Right lobe of liver (tissue), 4 donors: ENCODE results near the gene ME1.

Source experiments
- CTCF ChIP-seq, 4 donors: fragments of 200-600 bp in 3 of 4; fragments of 450-650 bp in 1 of 4; IDR thresholded peaks; one replicate each; pipeline versions ENCODE4 v1.5.1 to v1.8.0; 2016 to 2022; ENCODE audit warnings: antibody characterized with exemption in 4 of 4, mild to moderate bottlenecking in 2 of 4
- POLR2A ChIP-seq: fragments of 450-650 bp; IDR thresholded peaks from one replicate; pipeline ENCODE4 v1.6.1; 2017; ENCODE audit warnings: antibody characterized with exemption, mild to moderate bottlenecking
- donor health status: DM: no; HTN: no; CAD: no.
- donor health status: DM: no; HTN: no; CAD: no.
- donor health status: DM: no; HTN: yes; CAD: no.

GRCh38 chr6:83270971-83271719 is 159.7 kb downstream of the ME1 start:
- no peak for TF ChIP-seq CTCF (IDR thresholded peaks at IDR 0.05)
- no peak for TF ChIP-seq POLR2A
